ENCODE results near the gene PXYLP1.

GRCh38 chr3:141273700-141274410 is 42.2 kb downstream of the PXYLP1 start:
- TF ChIP-seq CTCF (IDR thresholded peaks at IDR 0.05) (no peak), POLR2A (IDR thresholded peaks at IDR 0.05) (no peak), EP300 (IDR thresholded peaks at IDR 0.05) (no peak)

All from tibial nerve (tissue), 4 donors.